Measurements from ENCODE around the gene METTL22.

- TF ChIP-seq MEF2A (IDR thresholded peaks at IDR 0.05; ENCODE audit: borderline replicate concordance, low read depth) (no peak), EP300 (IDR thresholded peaks at IDR 0.05; ENCODE audit: borderline replicate concordance in 1 of 2, low read depth in 1 of 2, low read length in 1 of 2) (no peak), RAD21 (IDR thresholded peaks at IDR 0.05; ENCODE audit: low read length) (no peak), USF1 (IDR thresholded peaks at IDR 0.05; ENCODE audit: borderline replicate concordance, low read depth) (no peak), CTCF (IDR thresholded peaks at IDR 0.05) (no peak), IRF3 (IDR thresholded peaks at IDR 0.05; ENCODE audit: low read depth, low read length) (no peak), ELF1 (IDR thresholded peaks at IDR 0.05) (no peak), MAX (IDR thresholded peaks at IDR 0.05; ENCODE audit: low read depth) (no peak), EZH2phosphoT487 (IDR thresholded peaks at IDR 0.05; ENCODE audit: borderline replicate concordance, low read depth) (no peak), TCF12 (IDR thresholded peaks at IDR 0.05) (no peak), POLR2AphosphoS5 (IDR thresholded peaks at IDR 0.05; ENCODE audit: low read depth, low read length) (no peak)
These were observed 68.2 kb downstream of the METTL22 start for GRCh38 chr16:8689686-8690085.
